ENCODE data around the gene HTR7.
A peak's percentile ranks its signal among the peaks of the same experiment; 100 is the strongest.

- TF ChIP-seq, protein P1, sequence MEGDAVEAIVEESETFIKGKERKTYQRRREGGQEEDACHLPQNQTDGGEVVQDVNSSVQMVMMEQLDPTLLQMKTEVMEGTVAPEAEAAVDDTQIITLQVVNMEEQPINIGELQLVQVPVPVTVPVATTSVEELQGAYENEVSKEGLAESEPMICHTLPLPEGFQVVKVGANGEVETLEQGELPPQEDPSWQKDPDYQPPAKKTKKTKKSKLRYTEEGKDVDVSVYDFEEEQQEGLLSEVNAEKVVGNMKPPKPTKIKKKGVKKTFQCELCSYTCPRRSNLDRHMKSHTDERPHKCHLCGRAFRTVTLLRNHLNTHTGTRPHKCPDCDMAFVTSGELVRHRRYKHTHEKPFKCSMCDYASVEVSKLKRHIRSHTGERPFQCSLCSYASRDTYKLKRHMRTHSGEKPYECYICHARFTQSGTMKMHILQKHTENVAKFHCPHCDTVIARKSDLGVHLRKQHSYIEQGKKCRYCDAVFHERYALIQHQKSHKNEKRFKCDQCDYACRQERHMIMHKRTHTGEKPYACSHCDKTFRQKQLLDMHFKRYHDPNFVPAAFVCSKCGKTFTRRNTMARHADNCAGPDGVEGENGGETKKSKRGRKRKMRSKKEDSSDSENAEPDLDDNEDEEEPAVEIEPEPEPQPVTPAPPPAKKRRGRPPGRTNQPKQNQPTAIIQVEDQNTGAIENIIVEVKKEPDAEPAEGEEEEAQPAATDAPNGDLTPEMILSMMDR (conservative IDR thresholded peaks at IDR 0.05; ENCODE audit: low read depth, low read length): peak; percentile 89
- TF ChIP-seq SMC3 (IDR thresholded peaks at IDR 0.05; ENCODE audit: low read depth, low read length): peak; percentile 90
- TF ChIP-seq POLR2A (IDR thresholded peaks at IDR 0.05; ENCODE audit: low read depth, low read length): no peak
- no peak for TF ChIP-seq BHLHE40 (IDR thresholded peaks at IDR 0.05; ENCODE audit: low read depth, low read length)
- TF ChIP-seq USF2 (IDR thresholded peaks at IDR 0.05; ENCODE audit: low read depth, low read length): no peak
- no peak for TF ChIP-seq CHD1 (IDR thresholded peaks at IDR 0.05; ENCODE audit: low read depth, low read length)
These were observed 5.2 kb upstream of the HTR7 start for GRCh38 chr10:90862908-90863514.

Measured in IMR-90 (cell line).